ENCODE measurements around the gene SMIM15.
"Not testable (repeated sequence)": the region's sequence is repeated elsewhere in the genome, so short reads cannot be mapped to it uniquely, and the experiment has no call there.

The SMIM15 gene

GRCh38 chr5:61162010-61162831 is at the start of gene SMIM15:
Gene SMIM15 (minus strand): TSS chr5:61162468. CDS start chr5:61160171, 2,297 bp downstream.
- DNase-seq: peak; percentile 48

GRCh38 chr5:61207884-61208283 is 45.6 kb upstream of the SMIM15 start:
- DNase-seq: no peak

GRCh38 chr5:61205013-61205412 is 42.7 kb upstream of the SMIM15 start:
- DNase-seq: no peak

- DNase-seq: no peak
These were observed 39.9 kb upstream of the SMIM15 start for GRCh38 chr5:61202213-61202612.

- no peak for DNase-seq
These were observed 38.4 kb upstream of the SMIM15 start for GRCh38 chr5:61200582-61201155.

GRCh38 chr5:61198606-61199005 is 36.3 kb upstream of the SMIM15 start:
- DNase-seq: no peak

- not testable (repeated sequence) for DNase-seq
These were observed 25.6 kb upstream of the SMIM15 start for GRCh38 chr5:61187826-61188225.

GRCh38 chr5:61187352-61187751 is 25.1 kb upstream of the SMIM15 start:
- not testable (repeated sequence) for DNase-seq

GRCh38 chr5:61186634-61187033 is 24.4 kb upstream of the SMIM15 start:
- DNase-seq: no peak

GRCh38 chr5:61184708-61185107 is 22.4 kb upstream of the SMIM15 start:
- DNase-seq: no peak

GRCh38 chr5:61183538-61183937 is 21.3 kb upstream of the SMIM15 start:
- DNase-seq: no peak

GRCh38 chr5:61182449-61182848 is 20.2 kb upstream of the SMIM15 start:
- DNase-seq: no peak

- no peak for DNase-seq
These were observed 18.6 kb upstream of the SMIM15 start for GRCh38 chr5:61180886-61181285.

GRCh38 chr5:61178702-61179101 is 16.4 kb upstream of the SMIM15 start:
- no peak for DNase-seq

- no peak for DNase-seq
These were observed 15.4 kb upstream of the SMIM15 start for GRCh38 chr5:61177716-61178115.

- DNase-seq: no peak
These were observed 14.8 kb upstream of the SMIM15 start for GRCh38 chr5:61177070-61177469.

GRCh38 chr5:61176631-61177030 is 14.4 kb upstream of the SMIM15 start:
- DNase-seq: no peak

GRCh38 chr5:61171479-61171878 is 9.2 kb upstream of the SMIM15 start:
- DNase-seq: no peak

GRCh38 chr5:61168951-61169350 is 6.7 kb upstream of the SMIM15 start:
- no peak for DNase-seq

GRCh38 chr5:61167382-61167781 is 5.1 kb upstream of the SMIM15 start:
- DNase-seq: no peak

GRCh38 chr5:61163905-61164304 is 1.6 kb upstream of the SMIM15 start:
- no peak for DNase-seq

GRCh38 chr5:61162832-61163567 is 732 bp upstream of the SMIM15 start:
- DNase-seq: no peak

GRCh38 chr5:61160497-61160896 is 1.8 kb downstream of the SMIM15 start:
- no peak for DNase-seq

GRCh38 chr5:61159836-61160235 is 2.4 kb downstream of the SMIM15 start:
- no peak for DNase-seq
